HG02852 (cell line): ENCODE data around the gene FBXW7.

Experiments
- ATAC-seq: cut with Tn5 transposase; IDR thresholded peaks from one replicate; pipeline ENCODE4 v1.9.1; 2021; ENCODE audit warnings: mild to moderate bottlenecking, moderate library complexity; ENCODE audit not compliant: unreplicated experiment

Gene FBXW7

DNA sequence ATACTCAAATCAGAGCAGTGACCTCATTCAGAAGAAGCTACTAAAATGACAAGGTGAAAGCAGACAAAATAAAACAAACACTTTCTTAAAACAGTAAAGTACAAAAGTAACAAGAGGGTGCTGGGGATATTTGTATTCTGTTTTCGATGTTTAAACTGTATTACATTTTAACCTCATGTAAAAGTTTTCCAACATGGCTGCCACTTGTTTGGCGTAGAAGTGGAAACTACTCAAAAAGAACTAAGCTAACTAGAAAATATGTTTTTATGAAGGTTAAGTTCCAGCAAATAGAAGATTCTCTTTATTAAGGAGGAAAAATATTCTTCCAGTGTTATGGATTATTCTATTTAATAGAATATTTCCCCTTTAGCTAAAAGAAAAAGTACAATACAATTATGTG, 155.0 kb downstream of the FBXW7 start:
- ATAC-seq, result no peak

DNA sequence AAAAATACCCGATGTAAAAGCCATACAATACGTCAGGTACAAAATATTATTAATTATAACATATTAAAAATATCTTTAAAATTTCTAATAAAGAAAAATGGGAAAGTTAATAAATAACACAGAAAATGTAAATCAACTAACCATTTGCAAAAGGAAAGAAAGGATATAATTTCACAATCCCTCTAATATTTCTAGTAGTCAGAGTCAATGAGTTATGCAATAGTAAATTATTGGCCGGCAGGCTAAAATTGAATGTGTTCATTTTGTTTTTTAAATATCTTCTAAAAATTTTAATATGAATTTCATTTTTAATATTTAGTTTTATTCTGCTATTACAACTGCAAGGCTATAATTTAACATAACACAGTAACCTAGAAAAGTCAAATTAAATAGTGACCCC, 155.7 kb downstream of the FBXW7 start:
- ATAC-seq, result no peak

GRCh38 chr4:152374606-152375285, 161.1 kb downstream of the FBXW7 start:
- no peak for ATAC-seq

DNA sequence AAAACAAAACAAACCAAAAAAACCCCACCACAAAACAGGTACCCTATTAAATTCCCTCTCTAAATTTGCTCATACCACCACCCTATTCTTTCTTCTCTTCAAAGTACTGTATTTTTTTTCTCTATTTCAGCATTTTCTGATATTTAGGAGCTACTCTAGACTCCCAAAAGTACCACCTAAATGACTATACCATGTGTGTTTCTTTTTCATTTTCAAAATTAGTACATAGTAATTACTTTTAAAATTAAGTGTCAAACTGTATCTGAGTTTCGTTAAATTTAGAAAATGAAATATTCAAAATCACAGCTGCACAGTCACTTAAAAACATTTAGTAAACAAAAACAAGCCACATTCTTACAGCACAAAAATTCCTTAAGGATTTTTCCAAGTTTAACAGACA, 161.7 kb downstream of the FBXW7 start:
- ATAC-seq, result no peak

- ATAC-seq, result no peak
Measured at GRCh38 chr4:152372444-152372843, 163.4 kb downstream of the FBXW7 start.

DNA sequence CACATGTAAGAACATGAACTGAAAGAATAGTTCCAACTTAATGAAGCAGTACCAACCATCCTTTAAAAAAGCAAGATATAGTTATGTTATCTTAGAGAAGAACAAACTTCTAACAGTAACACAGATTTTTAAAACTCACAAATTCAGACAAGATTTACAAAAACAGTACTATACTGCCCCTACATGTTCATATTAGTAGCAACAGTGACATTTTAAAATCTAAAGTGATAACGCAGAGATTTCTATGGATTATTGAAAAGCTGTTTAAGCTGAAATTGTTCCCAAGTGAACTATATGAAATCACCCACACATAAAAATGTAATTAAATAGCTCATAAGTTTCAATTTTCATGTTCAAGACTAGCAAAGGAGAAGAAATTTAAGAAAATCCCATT, 166.0 kb downstream of the FBXW7 start:
- ATAC-seq, result no peak

- ATAC-seq, result no peak
Measured at GRCh38 chr4:152369203-152369901, 166.5 kb downstream of the FBXW7 start.

DNA sequence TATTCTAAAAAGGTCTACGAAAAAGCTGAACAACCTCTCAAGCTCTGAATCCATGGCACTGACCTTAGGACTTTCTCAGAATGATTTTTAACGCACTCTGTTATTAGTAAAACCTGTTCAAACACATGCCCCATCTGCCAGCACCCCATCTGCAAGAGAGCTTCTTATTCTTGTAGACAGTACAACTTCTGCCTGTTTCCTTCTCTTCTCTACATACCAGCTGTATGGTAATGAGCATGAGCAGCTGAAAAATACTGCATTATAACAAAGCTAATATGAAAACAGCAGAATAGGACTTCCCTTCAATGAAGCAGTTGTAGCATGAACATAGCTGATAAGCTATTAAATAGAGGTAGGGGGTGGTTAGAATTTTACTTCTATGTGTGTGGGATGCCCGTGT, 167.9 kb downstream of the FBXW7 start:
- no peak for ATAC-seq

GRCh38 chr4:152364883-152365282, 171.0 kb downstream of the FBXW7 start:
- ATAC-seq, result no peak

DNA sequence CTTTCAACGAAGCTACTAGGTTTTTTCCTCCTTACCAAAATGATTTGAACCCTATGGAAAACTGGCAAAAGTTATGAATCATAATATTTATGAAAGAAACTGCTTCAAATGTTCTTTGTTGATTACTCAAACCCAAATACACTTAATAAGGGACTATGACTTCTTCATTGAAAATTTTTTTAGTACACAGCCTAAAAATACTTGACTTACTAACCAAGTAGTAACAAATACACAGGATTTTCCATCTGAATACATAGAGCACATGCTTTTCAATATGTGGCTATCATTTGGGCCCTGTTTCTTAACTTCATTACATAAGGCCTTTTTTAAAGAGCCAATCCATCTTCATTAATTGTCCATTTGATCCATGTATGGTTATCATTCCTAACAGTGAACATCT, 171.5 kb downstream of the FBXW7 start:
- no peak for ATAC-seq

DNA sequence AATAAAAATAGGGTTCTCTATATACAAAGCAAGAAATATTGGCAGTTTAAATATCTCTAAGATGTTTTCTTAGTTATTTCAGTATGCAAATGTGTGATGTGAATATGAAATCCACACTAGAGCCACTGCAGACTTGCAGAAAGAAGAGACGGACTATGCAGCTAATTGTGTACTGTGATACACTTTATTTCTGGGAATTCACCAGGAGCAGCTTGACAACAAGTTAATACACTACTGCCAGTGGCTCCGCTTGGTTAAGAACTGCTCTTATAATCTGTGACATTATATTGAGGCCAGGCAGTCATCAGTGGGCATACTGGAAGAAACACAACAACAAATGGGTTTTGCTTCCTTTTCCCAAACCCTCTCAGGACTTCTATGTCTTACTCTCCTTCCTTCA, 172.0 kb downstream of the FBXW7 start:
- ATAC-seq, result no peak

DNA sequence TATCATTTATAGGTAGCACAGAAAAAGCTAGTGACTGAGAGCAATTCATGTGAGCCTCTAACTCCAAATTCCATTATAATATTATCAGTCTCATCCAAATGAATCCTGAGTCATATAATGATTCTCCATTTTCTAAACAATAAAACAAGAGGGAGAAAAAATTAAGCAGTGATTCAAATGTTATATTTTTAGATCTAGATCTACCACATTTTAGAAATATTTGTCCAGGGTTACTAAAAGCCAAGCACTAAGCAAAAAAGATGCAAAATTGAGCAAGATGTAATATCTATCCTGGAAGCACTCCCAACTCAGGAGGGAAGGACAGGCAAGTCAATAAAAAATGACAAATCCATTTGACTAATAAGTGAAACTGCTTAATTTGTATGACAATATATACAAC, 172.8 kb downstream of the FBXW7 start:
- no peak for ATAC-seq

- ATAC-seq, result peak; percentile 60
Measured at GRCh38 chr4:152360045-152360410, 175.9 kb downstream of the FBXW7 start.

GRCh38 chr4:152359208-152360044, 176.5 kb downstream of the FBXW7 start:
- ATAC-seq, result peak; percentile 68

DNA sequence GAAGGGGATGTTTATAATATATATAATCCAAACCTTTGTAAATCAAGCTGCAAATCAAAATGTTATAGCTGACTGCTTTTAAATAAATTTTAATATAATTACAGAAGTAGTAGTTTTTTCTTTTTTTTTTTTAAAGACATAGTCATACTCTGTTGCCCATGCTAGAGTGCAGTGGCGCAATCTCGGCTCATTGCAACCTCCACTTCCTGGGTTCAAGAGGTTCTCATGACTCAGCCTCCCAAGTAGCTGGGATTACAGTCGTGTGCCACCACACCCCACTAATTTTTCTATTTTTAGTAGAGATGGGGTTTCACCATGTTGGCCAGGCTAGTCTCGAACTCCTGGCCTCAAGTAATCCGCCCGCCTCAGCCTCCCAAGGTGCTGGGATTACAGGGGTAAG, 178.7 kb downstream of the FBXW7 start:
- ATAC-seq, result no peak

GRCh38 chr4:152356428-152357034, 179.4 kb downstream of the FBXW7 start:
- no peak for ATAC-seq

- peak; percentile 82 for ATAC-seq
Measured at GRCh38 chr4:152352622-152353116, 183.2 kb downstream of the FBXW7 start.

DNA sequence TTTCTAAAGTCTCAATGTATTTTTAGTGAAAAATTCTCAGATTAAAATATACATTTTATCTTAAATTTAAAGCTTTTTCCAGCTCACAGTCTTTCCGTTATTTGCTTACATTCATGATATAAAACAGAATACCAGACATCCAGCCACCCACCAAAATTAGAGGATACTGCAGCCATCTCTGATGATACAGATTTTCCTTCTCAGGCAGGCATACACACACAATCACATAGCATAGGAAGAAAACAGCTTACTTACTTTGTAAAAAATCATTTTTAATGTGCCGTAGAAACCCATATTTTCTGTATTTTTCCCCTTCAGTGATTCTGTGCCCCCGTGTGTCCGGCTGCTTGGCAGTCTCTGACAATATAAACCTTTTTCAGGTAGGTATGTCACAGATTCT, 183.7 kb downstream of the FBXW7 start:
- no peak for ATAC-seq

DNA sequence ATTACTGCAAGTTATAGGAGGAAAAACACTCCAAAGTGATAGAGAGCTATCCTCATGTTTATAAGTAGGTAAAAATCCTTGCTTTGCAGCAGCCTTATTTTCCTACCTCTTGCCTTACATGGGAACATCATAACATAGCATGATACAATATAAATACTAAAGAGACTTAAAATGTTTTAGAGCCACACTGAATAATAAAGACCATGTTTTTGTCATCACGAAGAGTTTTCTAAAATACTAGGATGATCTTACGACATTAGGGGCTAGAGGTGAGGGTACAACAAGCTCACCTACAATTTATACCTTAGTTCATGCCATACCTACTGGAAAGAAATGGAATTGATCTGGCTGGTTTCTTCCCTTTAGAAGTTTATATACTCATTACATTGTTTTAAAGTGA, 184.8 kb downstream of the FBXW7 start:
- ATAC-seq, result no peak

DNA sequence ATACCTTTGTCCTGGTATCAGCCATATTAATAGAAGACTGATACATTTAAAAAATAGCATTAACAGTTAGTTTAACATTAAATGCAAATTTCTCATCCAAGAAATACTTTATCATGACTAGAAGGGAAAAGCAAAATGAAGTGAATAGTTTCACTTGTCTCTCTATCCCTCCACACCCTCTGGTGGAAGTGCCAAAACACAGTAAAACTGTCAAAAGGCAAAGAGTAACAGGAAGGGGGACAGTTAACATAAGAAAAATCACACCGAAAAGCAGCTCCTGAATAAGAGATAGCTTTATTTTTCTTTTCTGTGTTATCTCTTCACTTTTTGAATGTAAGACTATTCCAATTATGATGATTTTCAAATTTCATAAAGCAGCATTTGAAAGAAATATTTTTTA, 187.2 kb downstream of the FBXW7 start:
- ATAC-seq, result no peak

- no peak for ATAC-seq
Measured at GRCh38 chr4:152346979-152347378, 188.9 kb downstream of the FBXW7 start.
